ENCODE results near the gene MED13L. TPM values are rescaled to one million over a fixed set of nuclear protein-coding genes. Genes with fewer than 3 reads are reported as not detected.

MED13L gene
- polyA plus RNA-seq, 3 donors = 14.2 to 33.6 (median 28.7) TPM

DNA sequence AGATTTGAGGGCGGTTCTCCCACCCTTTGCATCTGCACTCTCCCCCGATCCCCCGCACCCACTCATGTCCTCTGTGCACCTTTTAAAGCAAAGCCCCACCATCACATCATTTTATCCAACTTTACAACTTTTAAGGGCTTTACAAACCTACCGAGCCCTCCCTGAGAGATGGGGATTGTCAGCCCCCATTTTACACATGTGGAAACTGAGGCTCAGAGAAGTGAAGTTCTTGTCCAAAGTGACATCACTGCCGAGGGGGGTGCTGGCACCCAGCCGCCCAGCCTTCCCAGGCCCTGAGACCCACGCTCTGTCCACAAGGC is 334.2 kb downstream of the MED13L start:
- WGBS, 3 donors = 75 to 83% (median 79%) methylated on average over 7 of the region's 7 CpGs
- H3K27ac ChIP-seq (ENCODE audit: low read depth, low read length) = no peak overlapping the region

DNA sequence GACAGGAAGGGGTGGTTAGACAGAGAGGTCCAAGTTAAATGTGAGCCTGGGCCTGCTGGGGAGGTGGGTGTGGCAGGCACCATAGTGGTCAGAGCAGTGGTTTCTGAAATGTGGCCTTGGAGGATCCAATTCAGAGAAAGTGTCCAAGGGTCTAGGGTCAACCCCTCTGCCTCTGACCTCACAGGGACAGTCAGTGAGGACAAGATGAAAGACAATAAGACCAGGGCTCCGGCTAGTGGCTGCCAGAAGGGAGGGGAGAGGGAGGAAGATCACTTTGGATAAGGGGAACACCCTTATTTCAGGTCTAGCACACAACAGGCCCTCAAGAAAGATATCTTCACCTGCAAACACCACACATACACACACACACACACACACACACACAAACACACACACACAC is 335.1 kb downstream of the MED13L start:
- no peak overlapping the region for H3K27ac ChIP-seq (ENCODE audit: low read depth, low read length)
- 75 to 100% (median 88%) methylated on average over 1 of the region's 1 CpG for WGBS, 3 donors

DNA sequence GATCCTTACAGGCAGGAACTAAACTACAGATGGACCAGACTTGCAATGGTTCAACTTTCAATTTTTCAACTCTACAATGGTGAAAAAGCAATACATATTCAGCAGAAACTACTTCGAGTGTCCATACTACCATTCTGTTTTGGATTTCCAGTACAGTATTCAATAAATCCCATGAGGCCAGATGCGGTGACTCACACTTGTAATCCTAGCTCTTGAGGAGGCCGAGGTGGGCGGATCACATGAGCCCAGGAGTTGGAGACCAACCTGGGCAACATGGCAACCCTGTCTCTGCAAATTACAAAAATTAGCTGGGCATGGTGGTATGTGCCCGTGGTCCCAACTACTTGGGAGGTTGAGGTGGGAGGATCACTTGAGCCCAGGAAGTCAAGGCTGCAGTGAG is 336.1 kb downstream of the MED13L start:
- H3K27ac ChIP-seq (ENCODE audit: low read depth, low read length) = no peak overlapping the region
- WGBS, 3 donors = 77 to 88% (median 81%) methylated on average over 5 of the region's 5 CpGs

- WGBS, 3 donors = 71 to 95% (median 91%) methylated on average over 1 of the region's 1 CpG
- H3K27ac ChIP-seq (ENCODE audit: low read depth, low read length) = no peak overlapping the region
Observed at GRCh38 chr12:115938794-115939377, 338.6 kb downstream of the MED13L start.

- H3K27ac ChIP-seq (ENCODE audit: low read depth, low read length) = no peak overlapping the region
- WGBS, 3 donors = 59 to 85% (median 74%) methylated on average over 8 of the region's 8 CpGs
Observed at GRCh38 chr12:115936997-115937916, 340.2 kb downstream of the MED13L start.

GRCh38 chr12:115934877-115935276 is 342.6 kb downstream of the MED13L start:
- H3K27ac ChIP-seq (ENCODE audit: low read depth, low read length) = no peak overlapping the region
- 80 to 96% (median 95%) methylated on average over 7 of the region's 7 CpGs for WGBS, 3 donors

DNA sequence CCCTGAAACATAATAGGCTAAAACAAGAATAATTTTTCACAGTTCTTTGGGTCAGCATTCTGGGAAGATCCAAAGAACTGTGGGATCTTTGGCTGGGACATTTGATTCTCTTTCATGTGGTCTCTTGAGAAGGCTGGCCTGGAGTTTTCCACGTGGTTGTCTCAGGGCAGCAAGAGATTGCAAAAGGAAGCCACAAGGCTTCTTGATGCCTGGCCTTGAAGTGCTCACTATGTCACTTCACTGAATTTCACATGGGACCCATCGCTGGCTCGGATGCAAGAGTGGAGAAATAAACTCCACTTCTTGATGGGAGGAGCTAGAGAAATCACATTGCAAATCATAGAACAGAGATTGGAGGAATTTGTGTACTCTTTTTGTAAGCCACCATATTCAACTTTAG is 343.4 kb downstream of the MED13L start:
- no peak overlapping the region for H3K27ac ChIP-seq (ENCODE audit: low read depth, low read length)
- 36 to 50% (median 46%) methylated on average over 3 of the region's 3 CpGs for whole genome bisulfite sequencing, 3 donors

DNA sequence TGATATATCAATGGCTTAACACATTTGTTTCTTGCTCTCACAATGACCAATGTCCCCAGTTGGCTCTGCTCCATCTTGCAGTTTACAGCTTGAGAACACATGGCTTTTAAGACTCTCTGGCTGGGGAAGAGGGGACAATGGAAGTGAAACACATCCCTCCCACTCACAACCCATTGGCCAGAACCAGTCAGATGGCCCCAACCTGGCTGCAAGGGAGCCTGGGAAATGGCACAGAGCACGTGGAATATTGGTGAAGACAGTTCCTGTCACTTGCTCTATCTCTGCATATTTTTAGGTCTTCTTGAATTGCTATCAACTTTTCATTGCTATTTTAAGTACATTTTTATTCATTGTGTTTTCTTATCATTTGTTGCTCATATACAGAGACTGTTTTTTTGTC is 345.4 kb downstream of the MED13L start:
- 36 to 62% (median 37%) methylated on average over 1 of the region's 1 CpG for WGBS, 3 donors
- no peak overlapping the region for H3K27ac ChIP-seq (ENCODE audit: low read depth, low read length)

DNA sequence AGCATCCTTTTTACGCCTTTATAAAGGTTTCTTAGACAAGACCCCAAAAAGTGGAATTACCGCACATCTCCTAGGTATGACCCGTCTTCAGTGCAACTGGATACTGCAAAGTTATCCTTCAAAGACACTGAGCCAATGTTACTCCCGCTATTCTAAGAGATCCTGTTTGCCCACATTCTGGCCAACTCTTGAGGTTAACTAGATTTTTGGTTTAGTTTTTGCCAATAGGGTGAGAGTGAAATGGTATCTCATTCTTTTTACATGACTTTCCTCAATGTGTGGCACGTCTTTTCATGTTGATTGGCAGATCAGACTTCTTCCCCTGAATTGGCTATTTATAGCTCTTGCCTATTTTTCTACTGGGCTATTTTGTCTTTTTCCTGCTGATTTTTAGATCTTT is 347.2 kb downstream of the MED13L start:
- 66 to 76% (median 75%) methylated on average over 5 of the region's 5 CpGs for WGBS, 3 donors
- H3K27ac ChIP-seq (ENCODE audit: low read depth, low read length) = no peak overlapping the region

GRCh38 chr12:115926037-115926670 is 351.3 kb downstream of the MED13L start:
- 77 to 85% (median 84%) methylated on average over 8 of the region's 8 CpGs for WGBS, 3 donors
- H3K27ac ChIP-seq (ENCODE audit: low read depth, low read length) = no peak overlapping the region

GRCh38 chr12:115923851-115924250 is 353.6 kb downstream of the MED13L start:
- no peak overlapping the region for H3K27ac ChIP-seq (ENCODE audit: low read depth, low read length)
- WGBS, 3 donors = 87 to 88% (median 87%) methylated on average over 5 of the region's 5 CpGs

DNA sequence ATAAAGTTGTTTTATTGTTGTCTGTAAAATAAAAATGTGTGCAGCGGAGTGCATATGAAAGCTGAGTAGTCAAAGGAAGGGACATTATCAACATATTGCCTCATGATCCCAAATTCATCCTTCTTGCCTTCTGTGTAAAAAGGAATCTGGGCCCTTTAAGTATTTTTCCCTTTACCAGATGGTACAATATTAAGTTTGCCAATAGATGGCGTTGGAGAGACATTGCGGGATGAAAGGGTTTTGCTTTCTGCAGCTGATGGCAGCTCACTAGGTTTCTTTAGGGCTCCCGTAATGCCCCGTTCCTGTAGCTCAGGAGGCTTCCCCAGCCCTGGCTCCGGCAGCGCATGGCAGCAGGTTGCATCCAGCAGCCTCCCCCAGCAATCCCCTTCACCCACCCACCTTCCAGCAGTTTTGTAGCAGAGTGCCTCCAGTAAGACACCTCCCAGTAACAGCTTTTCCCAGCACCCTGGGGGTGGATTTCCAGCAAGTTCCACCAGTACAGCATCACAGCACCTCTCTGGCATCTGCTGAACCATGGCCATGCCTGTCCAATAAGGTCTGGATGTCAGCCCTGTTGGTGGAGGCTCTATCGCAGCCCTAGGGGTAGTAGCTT is 354.4 kb downstream of the MED13L start:
- 75 to 86% (median 84%) methylated on average over 8 of the region's 8 CpGs for WGBS, 3 donors
- H3K27ac ChIP-seq (ENCODE audit: low read depth, low read length) = no peak overlapping the region

GRCh38 chr12:115920395-115921183 is 356.9 kb downstream of the MED13L start:
- H3K27ac ChIP-seq (ENCODE audit: low read depth, low read length) = no peak overlapping the region
- WGBS, 3 donors = 70 to 88% (median 80%) methylated on average over 3 of the region's 3 CpGs

GRCh38 chr12:115918763-115919162 is 358.7 kb downstream of the MED13L start:
- H3K27ac ChIP-seq (ENCODE audit: low read depth, low read length) = no peak overlapping the region
- WGBS, 3 donors = 34 to 60% (median 43%) methylated on average over 7 of the region's 7 CpGs

- no peak overlapping the region for H3K27ac ChIP-seq (ENCODE audit: low read depth, low read length)
- WGBS, 3 donors = 5 to 9% (median 7%) methylated on average over 46 to 57 of the region's 57 CpGs
Observed at GRCh38 chr12:115916910-115917668, 360.4 kb downstream of the MED13L start.

- no peak overlapping the region for H3K27ac ChIP-seq (ENCODE audit: low read depth, low read length)
- WGBS, 3 donors = 74 to 78% (median 77%) methylated on average over 5 of the region's 5 CpGs
Observed at GRCh38 chr12:115914122-115914521, 363.4 kb downstream of the MED13L start.

DNA sequence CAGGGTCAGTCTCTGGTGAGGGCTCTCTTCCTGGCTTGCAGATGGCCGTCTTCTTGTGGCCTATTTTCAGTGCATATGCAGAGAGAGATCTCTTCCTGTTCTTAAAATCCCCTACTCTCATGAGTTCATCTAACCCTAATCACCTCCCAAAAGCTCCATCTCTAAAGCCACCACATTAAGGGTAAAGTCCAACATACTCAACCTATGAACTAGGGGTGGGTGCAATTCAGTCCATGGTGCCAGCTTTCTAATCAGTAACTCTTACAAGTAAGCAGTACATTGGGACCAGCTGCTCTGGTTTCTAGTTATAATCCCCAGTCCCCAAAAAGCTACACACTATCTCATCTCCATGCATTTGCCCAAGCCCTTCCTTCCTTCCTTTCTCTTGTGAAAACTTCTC is 365.1 kb downstream of the MED13L start:
- no peak overlapping the region for H3K27ac ChIP-seq (ENCODE audit: low read depth, low read length)
- 76 to 96% (median 89%) methylated on average over 1 of the region's 1 CpG for WGBS, 3 donors

GRCh38 chr12:115911360-115911759 is 366.1 kb downstream of the MED13L start:
- WGBS, 3 donors = 92 to 94% (median 92%) methylated on average over 1 of the region's 1 CpG

More at GRCh38 chr12:115911360-115911759, 366.1 kb downstream of the MED13L start:
- H3K27ac ChIP-seq (ENCODE audit: low read depth, low read length) = no peak overlapping the region

Measured in adipose tissue (tissue), 3 donors.